CD8-positive, alpha-beta memory T cell (primary cell): ENCODE measurements around the gene PNPLA2. TPM values are rescaled to one million over a fixed set of nuclear protein-coding genes. Genes with fewer than 3 reads are reported as not detected.

ENCODE experiments used
- CTCF ChIA-PET: fragments of 350-600 bp; sonication (Branson Sonifier 250); formaldehyde crosslinking; loops from one replicate; lab custom pipeline; 2021; ENCODE audit warnings: antibody characterized with exemption; lab: Charles Lee
- POLR2A ChIA-PET: fragments of 350-600 bp; sonication (Branson Sonifier 250); formaldehyde crosslinking; loops from one replicate; lab custom pipeline; 2021; ENCODE audit warnings: antibody characterized with exemption; lab: Charles Lee
- DNase-seq, 5 donors: peaks; one replicate each; pipeline versions ENCODE4 v3.0.0 to v3.0.0-alpha.2; 2020 to 2022; ENCODE audit warnings: mixed read lengths in 1 of 5
- H3K27ac ChIP-seq: one replicate; pipeline ENCODE4 v1.7.0; 2013; ENCODE audit warnings: low read depth, mild to moderate bottlenecking, low read length, moderate library complexity
- H3K27me3 ChIP-seq: 2 replicates; pipeline ENCODE4 v1.7.0; 2013; ENCODE audit warnings: low read length, mild to moderate bottlenecking; ENCODE audit not compliant: insufficient read depth, poor library complexity, severe bottlenecking
- H3K36me3 ChIP-seq: 2 replicates; pipeline ENCODE4 v1.7.0; 2013; ENCODE audit warnings: mild to moderate bottlenecking, low read length, moderate library complexity; ENCODE audit not compliant: insufficient read depth
- H3K4me1 ChIP-seq: 2 replicates; pipeline ENCODE4 v1.7.0; 2013; ENCODE audit warnings: mild to moderate bottlenecking, low read length, moderate library complexity; ENCODE audit not compliant: insufficient read depth
- H3K4me3 ChIP-seq: 2 replicates; pipeline ENCODE4 v1.7.0; 2013; ENCODE audit warnings: mild to moderate bottlenecking, low read length
- H3K9me3 ChIP-seq: 2 replicates; pipeline ENCODE4 v1.7.0; 2013; ENCODE audit warnings: mild to moderate bottlenecking, low read length
- H3K27ac Mint-ChIP-seq, 8 donors: one replicate each; pipeline ENCODE4 v1.8.0; 2020 to 2021; ENCODE audit warnings: mixed read lengths in 8 of 8, mild to moderate bottlenecking in 6 of 8, inconsistent platforms in 3 of 8, moderate library complexity in 3 of 8
- H3K27me3 Mint-ChIP-seq, 2 donors: one replicate each; pipeline ENCODE4 v1.8.0; 2020 to 2021; ENCODE audit warnings: mixed read lengths in 2 of 2, mild to moderate bottlenecking in 1 of 2, moderate library complexity in 1 of 2
- H3K36me3 Mint-ChIP-seq, 3 donors: one replicate each; pipeline ENCODE4 v1.8.0; 2020 to 2021; ENCODE audit warnings: mixed read lengths in 3 of 3, inconsistent platforms in 1 of 3, mild to moderate bottlenecking in 1 of 3
- H3K4me1 Mint-ChIP-seq, 3 donors: one replicate each; pipeline ENCODE4 v1.8.0; 2020 to 2021; ENCODE audit warnings: mixed read lengths in 3 of 3, inconsistent platforms in 1 of 3, mild to moderate bottlenecking in 1 of 3
- H3K4me3 Mint-ChIP-seq, 7 donors: one replicate each; pipeline ENCODE4 v1.8.0; 2020 to 2021; ENCODE audit warnings: mixed read lengths in 7 of 7, mild to moderate bottlenecking in 6 of 7, moderate library complexity in 4 of 7, inconsistent platforms in 2 of 7
- H3K9me3 Mint-ChIP-seq, 5 donors: one replicate each; pipeline ENCODE4 v1.8.0; 2020 to 2022; ENCODE audit warnings: mixed read lengths in 5 of 5, mild to moderate bottlenecking in 3 of 5, moderate library complexity in 2 of 5, inconsistent platforms in 1 of 5
- polyA plus RNA-seq: library from polyadenylated mRNA; unstranded; fragments of 300-500 nt; fragmentation: Illumina TruSeq; gene quantifications from one replicate; pipeline ENCODE4 v1.2.3, GENCODE V29; 2021
- total RNA-seq, 2 experiments: library from RNA; stranded (reverse); gene quantifications; one replicate each; pipeline ENCODE4 v1.2.3, GENCODE V29; 2021

PNPLA2 gene
- total and polyA plus RNA-seq, 3 experiments from 2014 or later = 41.5 to 53.0 (median 49.8) TPM

DNA sequence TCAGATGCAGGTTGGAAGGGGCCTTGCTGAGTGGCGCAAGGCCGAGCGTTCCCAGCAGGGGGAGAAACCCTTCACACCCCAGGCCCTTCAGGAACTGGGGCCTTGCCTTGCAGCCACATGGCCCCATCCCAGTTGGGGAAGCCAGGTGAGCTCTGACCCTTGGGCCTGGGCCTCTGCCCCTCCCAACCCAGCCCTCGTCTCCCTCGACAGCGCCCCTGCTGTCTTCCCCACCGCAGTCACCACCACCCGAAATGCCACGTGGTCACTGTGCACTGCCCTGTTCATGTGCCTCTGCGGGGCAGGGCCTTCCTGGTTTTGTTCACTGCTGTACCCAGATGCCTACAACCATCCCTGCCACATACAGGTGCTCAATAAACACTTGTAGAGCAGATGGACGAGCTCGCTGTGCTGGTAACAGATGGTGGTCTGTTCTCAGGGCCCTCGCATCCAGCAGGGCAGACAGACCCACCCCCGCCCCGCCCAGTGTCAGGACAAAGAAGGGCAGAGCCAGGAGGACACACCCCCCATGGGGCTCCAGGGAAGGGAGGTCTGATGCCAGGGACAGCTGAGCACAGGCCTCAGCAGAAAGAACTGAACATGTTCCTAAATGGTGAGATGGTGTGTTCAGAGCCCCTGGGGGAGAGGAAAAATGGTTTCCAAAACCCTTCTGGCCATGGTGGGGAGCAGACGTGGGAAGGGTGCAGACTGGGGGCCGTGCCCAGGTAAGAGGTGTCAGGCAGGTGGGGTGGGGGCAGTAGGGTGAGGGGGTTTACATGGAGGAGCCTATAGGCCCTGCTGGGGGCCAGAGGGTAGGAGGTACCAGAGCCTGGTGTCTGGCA is 19.9 kb downstream of the PNPLA2 start:
- no peak for DNase-seq
- Mint-ChIP-seq H3K4me1 (peaks cover 15 to 43% (median 18%) of the 10 kb centered on the region in 3 donors), H3K4me3 (peak overlapping the region in 2 of 7 donors; percentile 60 to 73), H3K27ac (peak overlapping the region in 2 of 8 donors; percentile 32 to 39), H3K27me3 (peaks cover 3 to 4% of the 10 kb centered on the region in 2 donors), H3K36me3 (peaks cover 0 to 37% (median 0%) of the 10 kb centered on the region in 3 donors), H3K9me3 (no peaks in the 10 kb centered on the region)
- Histone ChIP-seq H3K27ac (no peak overlapping the region), H3K9me3 (no peaks in the 10 kb centered on the region), H3K4me1 (peaks cover 20% of the 10 kb centered on the region), H3K27me3 (no peaks in the 10 kb centered on the region), H3K4me3 (no peak overlapping the region), H3K36me3 (no peaks in the 10 kb centered on the region)
- POLR2A ChIA-PET = no interaction called here
- CTCF ChIA-PET = interaction anchor here (0.5 kb wide), 1 partner anchor 268 kb away, joined by 3 read pairs; no protein-coding TSS in a partner anchor

GRCh38 chr11:839280-839623 is 20.5 kb downstream of the PNPLA2 start:
- CTCF ChIA-PET = interaction anchor here (0.5 to 1.1 kb wide), 2 partner anchors 9 to 268 kb away, joined by 3 read pairs; no protein-coding TSS in a partner anchor
- Histone ChIP-seq H3K4me1 (peaks cover 22% of the 10 kb centered on the region), H3K9me3 (no peaks in the 10 kb centered on the region), H3K27me3 (no peaks in the 10 kb centered on the region), H3K36me3 (no peaks in the 10 kb centered on the region), H3K4me3 (no peak overlapping the region), H3K27ac (no peak overlapping the region)
- Mint-ChIP-seq H3K27ac (peak overlapping the region in 2 of 8 donors; percentile 32 to 80), H3K4me1 (peaks cover 15 to 43% (median 15%) of the 10 kb centered on the region in 3 donors), H3K27me3 (peaks cover 3 to 4% of the 10 kb centered on the region in 2 donors), H3K4me3 (peak overlapping the region in 1 of 7 donors; percentile 89), H3K36me3 (peaks cover 0 to 37% (median 0%) of the 10 kb centered on the region in 3 donors), H3K9me3 (no peaks in the 10 kb centered on the region)
- DNase-seq = no peak
- POLR2A ChIA-PET = no interaction called here

- no peaks in the 10 kb centered on the region for H3K27me3 ChIP-seq
- H3K4me1 ChIP-seq = peaks cover 28% of the 10 kb centered on the region
- no peak overlapping the region for H3K27ac ChIP-seq
- H3K36me3 ChIP-seq = no peaks in the 10 kb centered on the region
- ChIA-PET POLR2A (interaction anchor here (1.1 kb wide), 1 partner anchor 10 kb away, joined by 3 read pairs; no protein-coding TSS in a partner anchor), CTCF (interaction anchor here (1.1 to 1.7 kb wide), 2 partner anchors 9 to 21 kb away, joined by 3 to 5 read pairs; partner anchors contain the start of gene PNPLA2)
- Mint-ChIP-seq H3K27ac (peak overlapping the region in 5 of 8 donors; percentile 24 to 91 (median 69)), H3K9me3 (no peaks in the 10 kb centered on the region), H3K4me1 (peaks cover 15 to 35% (median 15%) of the 10 kb centered on the region in 3 donors), H3K36me3 (peaks cover 0 to 37% (median 0%) of the 10 kb centered on the region in 3 donors), H3K4me3 (peak overlapping the region; percentile 23 to 91 (median 85)), H3K27me3 (peaks cover 3 to 4% of the 10 kb centered on the region in 2 donors)
- H3K9me3 ChIP-seq = no peaks in the 10 kb centered on the region
- H3K4me3 ChIP-seq = no peak overlapping the region
- DNase-seq = no peak
These were observed 21.3 kb downstream of the PNPLA2 start for GRCh38 chr11:839875-840617.

- Histone ChIP-seq H3K36me3 (no peaks in the 10 kb centered on the region), H3K27ac (peak overlapping the region; percentile 74), H3K27me3 (no peaks in the 10 kb centered on the region), H3K9me3 (no peaks in the 10 kb centered on the region), H3K4me1 (peaks cover 29% of the 10 kb centered on the region), H3K4me3 (peak overlapping the region; percentile 74)
- Mint-ChIP-seq H3K27me3 (peaks cover 3 to 4% of the 10 kb centered on the region in 2 donors), H3K36me3 (peaks cover 0 to 35% (median 0%) of the 10 kb centered on the region in 3 donors), H3K9me3 (no peaks in the 10 kb centered on the region), H3K27ac (peak overlapping the region; percentile 21 to 84 (median 57)), H3K4me3 (peak overlapping the region; percentile 82 to 91 (median 86)), H3K4me1 (peaks cover 15 to 33% (median 15%) of the 10 kb centered on the region in 3 donors)
- POLR2A ChIA-PET = interaction anchor here (0.8 to 1.7 kb wide), 3 partner anchors 14 to 23 kb away, joined by 3 to 16 read pairs (median 4); partner anchors contain the start of gene PNPLA2
- no peak for DNase-seq
- CTCF ChIA-PET = interaction anchor here (1.7 to 2.2 kb wide), 2 partner anchors 9 to 23 kb away, joined by 5 to 6 read pairs; partner anchors contain the start of genes CD151 and PNPLA2
These were observed 23.3 kb downstream of the PNPLA2 start for GRCh38 chr11:841981-842369.

GRCh38 chr11:842370-843002 is 23.8 kb downstream of the PNPLA2 start, which contains the start of the genes POLR2L and TSPAN4:
POLR2L (minus strand) TSS chr11:842529; CDS start chr11:842508, 21 bp downstream.
TSPAN4 (plus strand) TSS chr11:842852; CDS start chr11:850305, 7,453 bp downstream.
- H3K4me1 Mint-ChIP-seq = peaks cover 15 to 33% (median 15%) of the 10 kb centered on the region in 3 donors
- H3K4me1 ChIP-seq = peaks cover 29% of the 10 kb centered on the region
- H3K9me3 ChIP-seq = no peaks in the 10 kb centered on the region
- no peaks in the 10 kb centered on the region for H3K9me3 Mint-ChIP-seq
- ChIA-PET CTCF (interaction anchor here (0.8 to 2.2 kb wide), 5 partner anchors 8 to 323 kb away, joined by 3 to 7 read pairs (median 3); partner anchors contain the start of gene CD151), POLR2A (interaction anchor here (0.6 to 1.7 kb wide), 5 partner anchors 9 to 33 kb away, joined by 3 to 16 read pairs (median 6); partner anchors contain the start of genes PNPLA2 and RPLP2)
- peak within 1 kb of the TSS; percentile 84 to 91 (median 86) for H3K4me3 Mint-ChIP-seq
- peak within 1 kb of the TSS; percentile 74 for H3K27ac ChIP-seq
- peak within 1 kb of the TSS; percentile 21 to 84 (median 68) for H3K27ac Mint-ChIP-seq
- DNase-seq = peak; percentile 79 to 90 (median 82)
- no peaks in the 10 kb centered on the region for H3K36me3 ChIP-seq
- H3K36me3 Mint-ChIP-seq = peaks cover 0 to 33% (median 0%) of the 10 kb centered on the region in 3 donors
- peak within 1 kb of the TSS; percentile 74 for H3K4me3 ChIP-seq
- H3K27me3 Mint-ChIP-seq = peaks cover 3 to 4% of the 10 kb centered on the region in 2 donors
- no peaks in the 10 kb centered on the region for H3K27me3 ChIP-seq

DNA sequence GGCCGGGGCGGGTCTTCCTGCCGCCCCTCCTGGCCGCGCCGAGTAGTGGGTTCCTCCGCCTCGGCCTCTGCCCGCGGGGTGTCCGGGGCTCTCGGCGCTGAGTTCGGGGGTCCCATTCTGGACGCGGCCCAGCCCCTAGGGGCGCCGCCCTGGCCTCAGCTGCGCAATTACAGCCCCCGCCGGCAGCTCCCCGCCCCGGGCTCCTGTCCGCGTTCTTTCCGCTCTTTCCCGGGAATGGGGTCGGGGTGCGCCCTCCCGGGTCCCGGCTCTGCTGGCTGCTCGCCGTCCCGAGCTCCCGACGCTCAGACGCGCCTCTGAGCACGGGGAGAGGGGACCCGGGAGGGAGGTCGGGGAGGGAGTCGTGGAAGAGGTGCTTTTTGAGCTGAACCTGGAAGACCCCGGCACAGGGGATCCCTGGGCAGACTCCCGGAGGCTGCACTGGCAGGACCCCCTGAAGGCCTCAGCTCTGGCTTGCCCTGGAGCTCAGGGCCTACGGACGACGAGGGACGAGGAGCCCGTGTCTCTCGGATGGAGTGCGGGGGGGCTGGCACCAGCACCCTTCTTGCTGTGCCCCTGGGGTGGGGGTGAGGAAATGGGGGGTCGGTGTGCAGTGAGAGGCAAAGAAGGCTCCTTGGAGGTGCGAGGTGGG is 24.5 kb downstream of the PNPLA2 start:
- CTCF ChIA-PET = interaction anchor here (0.8 to 2.2 kb wide), 5 partner anchors 9 to 324 kb away, joined by 3 to 7 read pairs (median 3); partner anchors contain the start of gene CD151
- H3K4me1 ChIP-seq = peaks cover 29% of the 10 kb centered on the region
- no peak for DNase-seq
- peak overlapping the region; percentile 74 for H3K4me3 ChIP-seq
- H3K27ac ChIP-seq = peak overlapping the region; percentile 74
- Mint-ChIP-seq H3K9me3 (no peaks in the 10 kb centered on the region), H3K36me3 (peaks cover 0 to 28% (median 0%) of the 10 kb centered on the region in 3 donors), H3K4me3 (peak overlapping the region; percentile 66 to 91 (median 71)), H3K27me3 (peaks cover 3 to 4% of the 10 kb centered on the region in 2 donors), H3K4me1 (peaks cover 15 to 29% (median 15%) of the 10 kb centered on the region in 3 donors), H3K27ac (peak overlapping the region in 4 of 8 donors; percentile 40 to 81 (median 60))
- H3K9me3 ChIP-seq = no peaks in the 10 kb centered on the region
- no peaks in the 10 kb centered on the region for H3K27me3 ChIP-seq
- POLR2A ChIA-PET = interaction anchor here (0.6 to 1.7 kb wide), 8 partner anchors 9 to 209 kb away, joined by 3 to 16 read pairs (median 6); partner anchors contain the start of genes PNPLA2 and RPLP2
- no peaks in the 10 kb centered on the region for H3K36me3 ChIP-seq
